Activated CD8-positive, alpha-beta memory T cell treated with anti-CD3 and anti-CD28 coated beads for 1 hour (primary cell): Measurements from ENCODE around the gene SORCS2.

Experiments
- DNase-seq, 2 donors: peaks; one replicate each; pipeline ENCODE4 v3.0.0-alpha.2; 2020; ENCODE audit warnings: low read depth in 1 of 2; ENCODE audit errors: extremely low read depth in 1 of 2

SORCS2 gene

DNA sequence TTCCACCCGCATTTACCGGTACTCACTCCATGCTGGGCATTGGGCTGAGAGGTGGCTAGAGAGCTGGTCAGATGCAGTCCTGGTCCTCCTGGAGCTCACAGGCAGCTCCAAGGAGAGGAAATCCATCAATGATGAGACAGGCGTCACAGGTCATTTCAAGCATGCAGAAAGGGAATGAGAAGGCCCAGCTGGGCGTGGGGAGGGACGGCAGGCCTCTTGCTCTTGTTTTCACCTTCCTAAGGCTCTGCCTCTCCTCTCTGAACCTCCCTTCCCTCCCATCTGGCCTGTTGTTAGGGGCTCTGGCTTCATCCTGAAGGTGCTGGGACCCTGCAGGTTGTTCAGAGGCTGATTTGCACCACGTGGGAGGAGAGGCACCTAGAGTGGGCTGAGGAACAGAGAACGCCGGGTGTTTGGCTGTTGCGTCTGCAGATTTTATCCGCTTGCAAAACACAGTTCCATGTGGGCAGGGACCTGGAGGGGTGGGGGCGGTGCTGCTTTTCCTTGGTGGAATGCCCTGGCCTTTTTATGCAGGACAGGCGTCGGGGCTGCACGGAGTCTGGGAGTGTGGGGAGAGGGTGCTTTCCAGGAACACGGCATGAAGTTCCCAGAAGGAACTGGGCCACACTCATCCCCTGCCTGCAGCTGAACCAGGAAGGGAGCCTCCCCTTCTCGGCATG lies 323.9 kb downstream of the SORCS2 start:
- DNase-seq = no peak

GRCh38 chr4:7516773-7517144 lies 324.4 kb downstream of the SORCS2 start:
- no peak for DNase-seq

GRCh38 chr4:7518871-7519637 lies 326.7 kb downstream of the SORCS2 start:
- no peak for DNase-seq

- no peak for DNase-seq
These were observed 327.5 kb downstream of the SORCS2 start for GRCh38 chr4:7519638-7520376.

- no peak for DNase-seq
These were observed 329.3 kb downstream of the SORCS2 start for GRCh38 chr4:7521666-7522065.

- no peak for DNase-seq
These were observed 330.3 kb downstream of the SORCS2 start for GRCh38 chr4:7522452-7523220.

GRCh38 chr4:7523526-7523925 lies 331.2 kb downstream of the SORCS2 start:
- no peak for DNase-seq

DNA sequence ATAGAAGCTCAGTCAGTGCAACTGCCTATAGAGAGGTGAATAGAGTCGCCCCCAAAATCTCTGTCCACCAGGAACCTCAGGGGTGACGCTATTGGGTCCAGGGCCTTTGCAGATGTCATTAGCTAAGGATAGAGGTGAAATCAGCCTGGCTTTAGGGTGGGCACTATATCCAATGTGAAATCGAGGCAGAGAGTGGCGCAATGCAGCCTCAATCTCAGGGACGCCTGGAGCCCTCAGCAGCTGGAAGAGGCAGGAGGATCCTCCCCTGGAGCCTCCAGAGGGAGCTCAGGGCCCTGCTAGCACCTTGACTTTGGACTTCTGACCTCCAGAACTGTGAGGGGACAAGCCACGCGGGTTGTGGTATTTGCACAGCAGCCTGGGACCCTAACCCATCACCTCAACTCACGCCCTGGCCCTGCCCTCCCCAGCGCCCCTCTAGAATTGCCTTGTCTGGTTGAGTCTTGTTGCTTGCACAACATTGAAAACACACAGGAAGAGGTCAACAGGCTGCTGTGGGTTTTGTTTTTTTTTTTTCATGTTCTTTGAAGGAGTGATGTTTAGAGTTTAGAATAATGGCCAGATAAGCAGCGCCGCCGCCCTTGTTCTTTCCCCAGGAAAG lies 331.8 kb downstream of the SORCS2 start:
- DNase-seq = no peak

GRCh38 chr4:7524843-7525242 lies 332.5 kb downstream of the SORCS2 start:
- no peak for DNase-seq

- no peak for DNase-seq
These were observed 334.2 kb downstream of the SORCS2 start for GRCh38 chr4:7526491-7526890.

- DNase-seq = no peak
These were observed 334.7 kb downstream of the SORCS2 start for GRCh38 chr4:7526929-7527535.

DNA sequence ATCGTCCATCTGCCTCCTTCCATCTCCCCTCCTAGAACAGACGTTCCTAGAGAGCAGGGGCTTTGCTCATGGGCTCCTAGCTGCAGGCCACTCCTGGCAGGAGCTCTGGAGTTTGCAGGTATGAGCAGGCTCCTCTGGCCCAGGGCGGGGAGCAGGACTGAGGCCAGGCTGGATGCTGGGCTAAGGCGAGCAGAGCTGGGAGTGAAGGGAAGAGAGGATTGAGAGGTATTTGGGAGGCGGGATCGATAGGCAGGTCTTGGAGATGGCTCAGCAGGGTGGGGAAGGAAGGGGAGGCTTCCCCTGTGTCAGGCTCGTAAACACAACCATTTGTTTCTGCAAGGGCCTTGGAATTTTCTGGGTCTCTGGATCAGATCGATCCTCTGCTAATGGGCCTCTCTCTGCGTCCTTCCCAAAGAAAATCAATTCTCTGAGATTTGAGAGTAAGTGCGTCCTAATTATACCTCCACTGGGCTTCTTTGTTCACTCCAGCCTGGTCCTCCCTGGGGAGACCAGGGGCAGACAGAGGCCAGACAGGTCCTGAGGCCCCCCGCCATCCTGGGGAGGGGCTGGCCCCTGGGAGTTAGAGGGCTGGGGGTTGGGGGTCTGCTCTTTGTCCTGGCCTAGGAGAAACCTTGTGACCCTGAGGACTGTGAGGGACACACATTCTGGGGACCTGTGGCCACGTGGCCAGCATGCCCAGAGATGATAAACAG lies 337.2 kb downstream of the SORCS2 start:
- no peak for DNase-seq

DNA sequence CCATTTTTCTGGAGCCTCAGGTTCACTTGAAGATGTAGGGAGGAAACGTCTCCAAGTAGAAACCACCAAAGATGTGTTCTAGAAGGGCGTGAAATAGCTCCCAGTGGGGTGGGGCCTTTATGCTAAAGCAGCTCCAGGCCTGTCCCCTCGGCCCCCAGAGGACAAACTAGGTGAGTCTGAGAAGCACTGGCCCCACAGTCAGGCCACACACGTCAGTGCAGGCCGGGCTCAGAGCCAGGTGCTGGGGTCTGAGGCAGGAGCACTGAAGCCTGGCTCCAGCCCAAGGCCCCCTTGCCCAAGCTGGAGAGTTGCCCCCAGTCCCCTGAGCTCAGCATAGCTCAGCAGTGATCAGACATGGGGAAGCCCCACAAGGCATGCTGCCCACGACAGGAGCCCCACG lies 337.7 kb downstream of the SORCS2 start:
- no peak for DNase-seq

DNA sequence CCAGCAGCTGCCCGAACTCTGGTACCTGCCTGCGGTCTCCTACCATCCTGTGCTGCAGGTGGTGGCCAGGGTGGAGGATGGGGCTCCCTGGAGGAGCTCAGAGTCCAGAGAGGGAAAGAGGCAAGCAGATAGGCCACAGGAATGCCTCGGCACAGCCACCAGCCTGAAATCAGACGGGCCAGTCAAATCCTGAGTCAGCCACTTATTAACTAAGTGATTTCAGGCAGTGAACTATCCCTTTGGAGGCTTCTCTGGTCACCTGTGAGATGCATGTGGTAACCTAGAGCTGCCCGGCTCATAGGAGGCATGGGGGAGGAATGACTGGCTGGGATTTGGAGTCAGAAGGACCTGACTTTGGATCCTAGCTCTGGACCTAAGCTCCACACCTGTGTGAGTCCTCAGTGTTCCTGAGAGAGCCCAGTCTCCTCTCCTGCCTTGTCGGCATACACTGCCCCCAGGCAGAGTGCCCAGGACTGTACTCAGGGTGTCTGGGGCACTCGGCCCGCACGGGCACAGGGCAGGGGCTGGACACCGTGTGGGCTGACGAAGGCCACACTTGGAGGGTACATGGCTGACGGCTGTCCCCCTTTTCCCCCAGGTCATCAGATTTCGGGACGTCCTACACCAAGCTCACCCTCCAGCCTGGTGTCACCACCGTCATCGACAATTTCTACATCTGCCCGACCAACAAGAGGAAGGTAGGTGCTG lies 338.7 kb downstream of the SORCS2 start:
- DNase-seq = no peak

- no peak for DNase-seq
These were observed 339.3 kb downstream of the SORCS2 start for GRCh38 chr4:7531640-7531994.

GRCh38 chr4:7532043-7532442 lies 339.7 kb downstream of the SORCS2 start:
- no peak for DNase-seq

- no peak for DNase-seq
These were observed 340.9 kb downstream of the SORCS2 start for GRCh38 chr4:7533267-7533666.

- DNase-seq = no peak
These were observed 342.8 kb downstream of the SORCS2 start for GRCh38 chr4:7535094-7535493.

DNA sequence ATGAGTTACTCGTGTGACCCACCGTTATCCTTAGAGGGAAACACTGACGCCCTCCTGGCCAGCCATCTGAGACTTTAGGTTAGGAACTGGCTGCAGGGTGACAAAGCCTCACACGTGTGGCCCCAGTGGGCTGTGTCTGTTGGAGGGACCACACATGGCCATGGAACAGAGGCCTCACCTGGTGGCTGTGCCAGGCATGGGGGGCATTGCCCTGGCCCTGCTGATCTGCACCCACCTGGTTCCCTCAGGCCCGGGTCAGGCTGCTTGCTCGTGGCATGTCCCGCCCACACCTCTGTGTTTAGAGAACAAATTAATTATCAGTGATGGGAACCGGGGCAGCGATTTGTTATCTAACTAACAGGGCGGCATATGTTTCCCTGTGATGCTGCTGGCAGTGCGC lies 343.3 kb downstream of the SORCS2 start:
- no peak for DNase-seq
